ENCODE results near the gene PTPRH. TPM values are rescaled to one million over a fixed set of nuclear protein-coding genes. Genes with fewer than 3 reads are reported as not detected.

The PTPRH gene
- total RNA-seq, 4 donors from 2014 or later, result 0.54 to 4.0 (median 1.4) TPM

DNA sequence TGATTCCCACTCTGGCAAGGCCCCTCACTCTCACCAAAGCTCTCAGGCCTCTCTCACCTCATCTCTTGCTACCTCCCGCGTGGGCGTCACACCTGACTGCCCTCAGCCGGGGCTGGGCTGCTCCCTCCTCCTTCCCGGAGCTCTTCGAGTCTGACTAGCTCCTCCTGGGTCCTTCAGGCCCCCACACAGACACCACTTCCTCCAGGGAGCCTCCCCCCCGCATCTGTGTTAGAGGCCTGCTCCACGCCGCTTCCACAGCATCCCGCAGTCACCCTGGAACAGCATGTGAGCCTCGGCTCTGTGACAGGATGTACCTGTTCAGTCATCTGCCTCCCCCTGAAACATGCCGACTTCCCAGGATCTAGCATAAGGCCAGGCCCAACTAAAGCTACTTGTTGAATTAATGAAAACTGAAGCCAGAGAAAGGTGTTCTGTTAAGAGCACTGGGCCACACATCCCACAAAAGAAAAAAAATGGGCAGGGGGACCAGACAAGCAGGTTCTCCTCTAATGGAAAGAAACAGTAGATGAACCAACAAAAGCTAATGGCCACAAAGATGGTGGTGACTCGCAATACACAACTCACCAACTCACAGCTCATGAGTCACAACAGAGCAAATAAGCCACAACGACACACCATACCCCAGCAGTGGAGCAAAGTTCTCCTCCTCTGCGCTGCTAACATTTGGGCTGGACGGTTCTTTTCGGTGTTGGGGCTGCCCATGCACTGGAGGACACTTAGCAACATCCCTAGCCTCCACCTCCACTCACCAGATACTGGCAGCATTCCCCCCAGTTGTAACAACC is 46.5 kb upstream of the PTPRH start:
- Histone ChIP-seq H3K27me3 (no peaks in the 10 kb centered on the region), H3K4me1 (peaks cover 0 to 79% (median 40%) of the 10 kb centered on the region in 3 donors), H3K4me3 (peak overlapping the region in 1 of 2 donors; percentile 6), H3K27ac (no peak overlapping the region), H3K36me3 (peaks cover 0 to 5% of the 10 kb centered on the region in 2 donors), H3K9me3 (no peaks in the 10 kb centered on the region)
- no peak for ATAC-seq
- 37 to 79% methylated on average over 4 to 7 of the region's 17 CpGs for WGBS, 2 donors (ENCODE audit: low coverage in 1 of 2)
- TF ChIP-seq EP300 (IDR thresholded peaks at IDR 0.05) (no peak), CTCF (IDR thresholded peaks at IDR 0.05) (no peak), POLR2AphosphoS5 (IDR thresholded peaks at IDR 0.05) (no peak), POLR2A (IDR thresholded peaks at IDR 0.05) (no peak)

- no peak for TF ChIP-seq EP300 (IDR thresholded peaks at IDR 0.05)
- TF ChIP-seq POLR2A (IDR thresholded peaks at IDR 0.05), result no peak
- no peak for TF ChIP-seq POLR2AphosphoS5 (IDR thresholded peaks at IDR 0.05)
- no peak for TF ChIP-seq CTCF (IDR thresholded peaks at IDR 0.05)
- H3K9me3 ChIP-seq, result no peaks in the 10 kb centered on the region
- H3K4me1 ChIP-seq, result peaks cover 0 to 85% (median 36%) of the 10 kb centered on the region in 3 donors
- H3K36me3 ChIP-seq, result peaks cover 0 to 14% of the 10 kb centered on the region in 2 donors
- peak overlapping the region in 1 of 2 donors; percentile 33 for H3K4me3 ChIP-seq
- H3K27me3 ChIP-seq, result no peaks in the 10 kb centered on the region
- peak overlapping the region in 2 of 4 donors; percentile 51 to 65 for H3K27ac ChIP-seq
- WGBS, 2 donors (ENCODE audit: low coverage in 1 of 2), result no CpG with 5 or more reads among the region's 6 CpGs
- ATAC-seq, result no peak
These were observed 45.3 kb upstream of the PTPRH start for GRCh38 chr19:55254625-55254977.

- peak overlapping the region in 1 of 2 donors; percentile 33 for H3K4me3 ChIP-seq
- ATAC-seq, result no peak
- peak overlapping the region in 2 of 4 donors; percentile 51 to 65 for H3K27ac ChIP-seq
- TF ChIP-seq POLR2AphosphoS5 (IDR thresholded peaks at IDR 0.05) (no peak), POLR2A (IDR thresholded peaks at IDR 0.05) (no peak), EP300 (IDR thresholded peaks at IDR 0.05) (no peak), CTCF (IDR thresholded peaks at IDR 0.05) (no peak)
- WGBS, 2 donors (ENCODE audit: low coverage in 1 of 2), result 66 to 71% methylated on average over 9 to 12 of the region's 23 CpGs
- no peaks in the 10 kb centered on the region for H3K9me3 ChIP-seq
- H3K27me3 ChIP-seq, result no peaks in the 10 kb centered on the region
- H3K4me1 ChIP-seq, result peaks cover 0 to 88% (median 35%) of the 10 kb centered on the region in 3 donors
- H3K36me3 ChIP-seq, result peaks cover 0 to 15% of the 10 kb centered on the region in 2 donors
These were observed 44.7 kb upstream of the PTPRH start for GRCh38 chr19:55253842-55254624.

GRCh38 chr19:55252760-55253663 is 43.7 kb upstream of the PTPRH start:
- Histone ChIP-seq H3K4me3 (no peak overlapping the region), H3K9me3 (no peaks in the 10 kb centered on the region), H3K4me1 (peaks cover 0 to 99% (median 41%) of the 10 kb centered on the region in 3 donors), H3K36me3 (peaks cover 0 to 15% of the 10 kb centered on the region in 2 donors), H3K27me3 (no peaks in the 10 kb centered on the region), H3K27ac (no peak overlapping the region)
- TF ChIP-seq CTCF (IDR thresholded peaks at IDR 0.05) (no peak), EP300 (IDR thresholded peaks at IDR 0.05) (no peak), POLR2AphosphoS5 (IDR thresholded peaks at IDR 0.05) (no peak), POLR2A (IDR thresholded peaks at IDR 0.05) (no peak)
- WGBS, 2 donors (ENCODE audit: low coverage in 1 of 2), result 83 to 89% methylated on average over 5 to 10 of the region's 21 CpGs
- no peak for ATAC-seq

All from gastroesophageal sphincter (tissue), 4 donors.